ENCODE measurements around the gene EHBP1L1. TPM values are rescaled to one million over a fixed set of nuclear protein-coding genes. Genes with fewer than 3 reads are reported as not detected.
A peak's percentile ranks its signal among the peaks of the same experiment; 100 is the strongest.

EHBP1L1 gene
- total and polyA plus RNA-seq, 4 donors: 49.8 to 154 (median 91.8) TPM

DNA sequence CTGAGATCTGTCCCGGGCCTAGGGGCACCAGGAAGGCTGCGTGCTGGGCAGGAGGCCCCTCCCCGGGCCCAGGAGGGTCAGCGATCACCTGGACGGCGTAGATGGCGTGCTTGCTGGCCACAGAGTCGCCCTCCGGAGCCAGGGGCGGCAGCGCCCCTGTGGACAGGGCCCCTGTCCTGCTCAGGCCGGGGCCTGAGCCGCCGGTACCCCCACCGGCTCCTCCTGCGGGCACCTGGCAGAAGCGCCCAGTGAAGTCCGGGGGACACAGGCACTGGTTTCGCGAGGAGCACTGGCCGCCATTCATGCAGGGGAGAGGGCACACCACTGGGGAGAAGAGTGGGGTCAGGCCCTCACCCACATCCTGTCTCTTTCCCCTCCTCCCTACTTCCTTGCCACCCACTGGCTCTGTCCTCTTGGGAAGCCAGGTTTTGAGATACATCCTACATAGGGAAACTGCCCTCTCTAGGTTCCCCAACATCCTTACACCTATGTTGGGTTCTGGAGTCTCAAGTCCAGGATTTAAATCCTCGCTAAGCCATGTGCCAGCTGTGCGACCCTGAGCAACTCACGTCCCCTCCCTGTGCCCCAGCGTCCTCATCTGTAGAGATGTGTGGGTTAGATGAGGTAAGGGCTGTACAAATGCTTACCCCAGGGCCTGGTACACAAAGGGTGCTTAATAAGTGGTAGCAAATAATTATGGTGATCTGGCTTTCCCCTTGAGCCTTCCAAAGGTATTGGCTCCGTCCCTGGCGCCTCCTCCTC lies 21.6 kb upstream of the EHBP1L1 start:
- WGBS, 2 donors: 83 to 87% methylated on average over 25 to 27 of the region's 27 CpGs
- Histone ChIP-seq H3K27ac (ENCODE audit: low read depth in 1 of 2, low read length in 1 of 2) (no peak overlapping the region), H3K9ac (ENCODE audit: insufficient read depth in 1 of 2, low read length in 2 of 2) (no peak overlapping the region), H3K9me3 (ENCODE audit: control insufficient read depth in 4 of 4, insufficient read depth in 3 of 4, low read length in 3 of 4) (no peaks in the 10 kb centered on the region), H3K4me3 (no peak overlapping the region), H3K27me3 (ENCODE audit: control insufficient read depth in 3 of 3, insufficient read depth in 3 of 3, low read length in 2 of 3) (no peaks in the 10 kb centered on the region), H3K36me3 (ENCODE audit: control insufficient read depth in 4 of 4, insufficient read depth in 4 of 4, low read length in 4 of 4) (peaks cover 0 to 14% (median 12%) of the 10 kb centered on the region in 4 donors), H3K4me1 (ENCODE audit: control insufficient read depth in 5 of 5, insufficient read depth in 5 of 5, low read length in 5 of 5) (peaks cover 0 to 31% (median 17%) of the 10 kb centered on the region in 5 donors)
- TF ChIP-seq, protein P1, sequence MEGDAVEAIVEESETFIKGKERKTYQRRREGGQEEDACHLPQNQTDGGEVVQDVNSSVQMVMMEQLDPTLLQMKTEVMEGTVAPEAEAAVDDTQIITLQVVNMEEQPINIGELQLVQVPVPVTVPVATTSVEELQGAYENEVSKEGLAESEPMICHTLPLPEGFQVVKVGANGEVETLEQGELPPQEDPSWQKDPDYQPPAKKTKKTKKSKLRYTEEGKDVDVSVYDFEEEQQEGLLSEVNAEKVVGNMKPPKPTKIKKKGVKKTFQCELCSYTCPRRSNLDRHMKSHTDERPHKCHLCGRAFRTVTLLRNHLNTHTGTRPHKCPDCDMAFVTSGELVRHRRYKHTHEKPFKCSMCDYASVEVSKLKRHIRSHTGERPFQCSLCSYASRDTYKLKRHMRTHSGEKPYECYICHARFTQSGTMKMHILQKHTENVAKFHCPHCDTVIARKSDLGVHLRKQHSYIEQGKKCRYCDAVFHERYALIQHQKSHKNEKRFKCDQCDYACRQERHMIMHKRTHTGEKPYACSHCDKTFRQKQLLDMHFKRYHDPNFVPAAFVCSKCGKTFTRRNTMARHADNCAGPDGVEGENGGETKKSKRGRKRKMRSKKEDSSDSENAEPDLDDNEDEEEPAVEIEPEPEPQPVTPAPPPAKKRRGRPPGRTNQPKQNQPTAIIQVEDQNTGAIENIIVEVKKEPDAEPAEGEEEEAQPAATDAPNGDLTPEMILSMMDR (IDR thresholded peaks at IDR 0.05; ENCODE audit: control extremely low read depth, extremely low read depth): no peak
- no peak for ATAC-seq (ENCODE audit: insufficient read depth, low FRiP score)
- no peak for DNase-seq

DNA sequence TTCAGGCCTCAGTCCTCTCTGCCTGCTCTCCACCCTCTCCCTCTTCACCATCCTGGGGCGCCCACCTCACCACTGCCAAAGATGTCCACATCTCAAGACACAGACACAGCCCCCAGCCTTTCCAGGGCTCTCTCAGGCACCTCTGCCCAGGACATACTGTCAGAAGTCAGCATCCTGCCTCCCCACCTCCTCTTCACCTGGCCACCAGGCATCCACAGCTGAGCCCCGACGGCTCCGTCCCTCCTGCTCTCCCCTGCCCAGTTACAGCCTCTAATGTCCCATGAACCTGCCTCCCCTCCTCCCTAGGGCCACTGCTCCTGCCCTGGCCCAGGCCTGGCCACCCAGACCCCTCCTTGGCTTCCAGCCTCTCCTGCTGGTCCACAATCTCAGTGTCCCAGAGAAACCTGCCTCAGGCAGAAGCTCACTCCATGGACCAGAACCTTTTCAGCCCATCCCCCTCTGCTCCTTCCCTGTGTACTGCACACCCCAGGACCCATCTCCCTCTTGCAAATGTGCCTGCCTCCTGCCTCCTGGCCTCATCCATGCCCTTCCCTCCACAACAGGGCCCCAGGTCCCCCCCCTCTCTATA lies 20.9 kb upstream of the EHBP1L1 start:
- H3K27ac ChIP-seq (ENCODE audit: low read depth in 1 of 2, low read length in 1 of 2): no peak overlapping the region
- 89 to 94% methylated on average over 4 of the region's 4 CpGs for WGBS, 2 donors

DNA sequence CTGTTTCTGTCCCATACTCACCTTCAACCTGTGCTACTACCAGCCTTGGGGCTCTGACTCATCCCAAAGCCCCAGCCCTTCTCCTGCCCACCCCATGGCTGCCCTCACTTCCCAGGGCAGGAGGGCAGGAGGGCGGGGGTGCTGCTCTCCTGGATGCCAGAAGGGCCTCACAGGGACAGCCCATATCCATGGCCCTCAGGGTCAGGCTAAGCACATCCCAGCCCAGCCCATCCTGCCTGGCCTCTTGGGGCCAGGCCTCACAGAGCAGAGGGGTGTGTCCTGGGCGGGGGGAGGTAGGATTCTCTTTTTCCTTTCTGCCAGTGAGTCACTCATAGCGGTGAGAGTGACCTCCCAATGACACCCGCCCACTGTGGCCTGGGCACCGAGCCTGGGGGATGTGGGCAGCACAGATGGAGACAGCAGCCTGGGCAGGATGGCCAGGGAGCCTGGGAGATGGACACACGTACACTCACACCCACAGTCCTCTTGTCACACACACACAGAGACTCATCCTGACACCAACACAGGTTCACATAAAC lies 20.1 kb upstream of the EHBP1L1 start:
- Histone ChIP-seq H3K9ac (ENCODE audit: insufficient read depth in 1 of 2, low read length in 2 of 2) (peak overlapping the region in 1 of 2 donors; percentile 23), H3K36me3 (ENCODE audit: control insufficient read depth in 4 of 4, insufficient read depth in 4 of 4, low read length in 4 of 4) (peaks cover 0 to 13% (median 10%) of the 10 kb centered on the region in 4 donors), H3K4me1 (ENCODE audit: control insufficient read depth in 5 of 5, insufficient read depth in 5 of 5, low read length in 5 of 5) (peaks cover 0 to 46% (median 23%) of the 10 kb centered on the region in 5 donors), H3K9me3 (ENCODE audit: control insufficient read depth in 4 of 4, insufficient read depth in 3 of 4, low read length in 3 of 4) (no peaks in the 10 kb centered on the region), H3K27me3 (ENCODE audit: control insufficient read depth in 3 of 3, insufficient read depth in 3 of 3, low read length in 2 of 3) (peaks cover 0 to 2% (median 0%) of the 10 kb centered on the region in 3 donors), H3K4me3 (no peak overlapping the region), H3K27ac (ENCODE audit: low read depth in 1 of 2, low read length in 1 of 2) (peak overlapping the region in 1 of 2 donors; percentile 37)
- 35 to 68% methylated on average over 6 of the region's 6 CpGs for WGBS, 2 donors
- DNase-seq: no peak
- TF ChIP-seq, protein P1 (IDR thresholded peaks at IDR 0.05; ENCODE audit: control extremely low read depth, extremely low read depth): no peak
- ATAC-seq (ENCODE audit: insufficient read depth, low FRiP score): peak; percentile 12

More for the DNA sequence above, 20.9 kb upstream of the EHBP1L1 start:
- Histone ChIP-seq H3K9ac (ENCODE audit: insufficient read depth in 1 of 2, low read length in 2 of 2) (no peak overlapping the region), H3K4me1 (ENCODE audit: control insufficient read depth in 5 of 5, insufficient read depth in 5 of 5, low read length in 5 of 5) (peaks cover 0 to 38% (median 21%) of the 10 kb centered on the region in 5 donors), H3K4me3 (no peak overlapping the region), H3K27me3 (ENCODE audit: control insufficient read depth in 3 of 3, insufficient read depth in 3 of 3, low read length in 2 of 3) (peaks cover 0 to 2% (median 0%) of the 10 kb centered on the region in 3 donors), H3K9me3 (ENCODE audit: control insufficient read depth in 4 of 4, insufficient read depth in 3 of 4, low read length in 3 of 4) (no peaks in the 10 kb centered on the region), H3K36me3 (ENCODE audit: control insufficient read depth in 4 of 4, insufficient read depth in 4 of 4, low read length in 4 of 4) (peaks cover 0 to 13% (median 10%) of the 10 kb centered on the region in 4 donors)
- ATAC-seq (ENCODE audit: insufficient read depth, low FRiP score): no peak
- DNase-seq: no peak
- TF ChIP-seq, protein P1 (IDR thresholded peaks at IDR 0.05; ENCODE audit: control extremely low read depth, extremely low read depth): no peak
